ENCODE results near the gene RUNX2. TPM values are rescaled to one million over a fixed set of nuclear protein-coding genes. Genes with fewer than 3 reads are reported as not detected.

The RUNX2 gene
- total RNA-seq, 1 experiment from 2014 or later, result 9.3 TPM

GRCh38 chr6:45365036-45365435, 36.9 kb downstream of the RUNX2 start:
- intact Hi-C loops (cut with micrococcal nuclease), result no loop called here
- H3K27me3 Mint-ChIP-seq (ENCODE audit: insufficient read depth, unreplicated experiment), result no peaks in the 10 kb centered on the region
- H3K4me3 Mint-ChIP-seq (ENCODE audit: unreplicated experiment), result no peak overlapping the region
- CTCF ChIA-PET, result interaction anchor here (0.6 kb wide), 1 partner anchor 41 kb away, joined by 3 read pairs; no protein-coding TSS in a partner anchor
- no peak for DNase-seq (ENCODE audit: unreplicated experiment)
- TF ChIP-seq, protein P1, sequence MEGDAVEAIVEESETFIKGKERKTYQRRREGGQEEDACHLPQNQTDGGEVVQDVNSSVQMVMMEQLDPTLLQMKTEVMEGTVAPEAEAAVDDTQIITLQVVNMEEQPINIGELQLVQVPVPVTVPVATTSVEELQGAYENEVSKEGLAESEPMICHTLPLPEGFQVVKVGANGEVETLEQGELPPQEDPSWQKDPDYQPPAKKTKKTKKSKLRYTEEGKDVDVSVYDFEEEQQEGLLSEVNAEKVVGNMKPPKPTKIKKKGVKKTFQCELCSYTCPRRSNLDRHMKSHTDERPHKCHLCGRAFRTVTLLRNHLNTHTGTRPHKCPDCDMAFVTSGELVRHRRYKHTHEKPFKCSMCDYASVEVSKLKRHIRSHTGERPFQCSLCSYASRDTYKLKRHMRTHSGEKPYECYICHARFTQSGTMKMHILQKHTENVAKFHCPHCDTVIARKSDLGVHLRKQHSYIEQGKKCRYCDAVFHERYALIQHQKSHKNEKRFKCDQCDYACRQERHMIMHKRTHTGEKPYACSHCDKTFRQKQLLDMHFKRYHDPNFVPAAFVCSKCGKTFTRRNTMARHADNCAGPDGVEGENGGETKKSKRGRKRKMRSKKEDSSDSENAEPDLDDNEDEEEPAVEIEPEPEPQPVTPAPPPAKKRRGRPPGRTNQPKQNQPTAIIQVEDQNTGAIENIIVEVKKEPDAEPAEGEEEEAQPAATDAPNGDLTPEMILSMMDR (IDR thresholded peaks at IDR 0.05; ENCODE audit: unreplicated experiment), result no peak
- H3K4me1 Mint-ChIP-seq (ENCODE audit: insufficient read depth, unreplicated experiment), result no peaks in the 10 kb centered on the region
- BruUV-seq (replicated peaks), result no TSS peak
- H3K36me3 Mint-ChIP-seq (ENCODE audit: insufficient read depth, unreplicated experiment), result no peaks in the 10 kb centered on the region
- H3K27ac Mint-ChIP-seq (ENCODE audit: low read depth, unreplicated experiment), result no peak overlapping the region
- H3K9me3 Mint-ChIP-seq (ENCODE audit: unreplicated experiment), result no peaks in the 10 kb centered on the region
- POLR2A ChIA-PET, result interaction anchor here (0.7 to 1.0 kb wide), 2 partner anchors 13 to 18 kb away, joined by 3 read pairs; partner anchors contain the start of gene SUPT3H

GRCh38 chr6:45366534-45366933, 38.4 kb downstream of the RUNX2 start:
- intact Hi-C loops (cut with micrococcal nuclease), result no loop called here
- TF ChIP-seq, protein P1 (IDR thresholded peaks at IDR 0.05; ENCODE audit: unreplicated experiment), result no peak
- CTCF ChIA-PET, result interaction anchor here (0.6 to 3.3 kb wide), 2 partner anchors 261 to 711 kb away, joined by 4 to 9 read pairs; no protein-coding TSS in a partner anchor
- no peak for DNase-seq (ENCODE audit: unreplicated experiment)
- Mint-ChIP-seq H3K9me3 (ENCODE audit: unreplicated experiment) (no peaks in the 10 kb centered on the region), H3K27ac (ENCODE audit: low read depth, unreplicated experiment) (no peak overlapping the region), H3K27me3 (ENCODE audit: insufficient read depth, unreplicated experiment) (no peaks in the 10 kb centered on the region), H3K4me3 (ENCODE audit: unreplicated experiment) (no peak overlapping the region), H3K4me1 (ENCODE audit: insufficient read depth, unreplicated experiment) (no peaks in the 10 kb centered on the region), H3K36me3 (ENCODE audit: insufficient read depth, unreplicated experiment) (no peaks in the 10 kb centered on the region)
- no TSS peak for BruUV-seq (replicated peaks)
- POLR2A ChIA-PET, result interaction anchor here (1.1 kb wide), 1 partner anchor 13 kb away, joined by 5 read pairs; no protein-coding TSS in a partner anchor

DNA sequence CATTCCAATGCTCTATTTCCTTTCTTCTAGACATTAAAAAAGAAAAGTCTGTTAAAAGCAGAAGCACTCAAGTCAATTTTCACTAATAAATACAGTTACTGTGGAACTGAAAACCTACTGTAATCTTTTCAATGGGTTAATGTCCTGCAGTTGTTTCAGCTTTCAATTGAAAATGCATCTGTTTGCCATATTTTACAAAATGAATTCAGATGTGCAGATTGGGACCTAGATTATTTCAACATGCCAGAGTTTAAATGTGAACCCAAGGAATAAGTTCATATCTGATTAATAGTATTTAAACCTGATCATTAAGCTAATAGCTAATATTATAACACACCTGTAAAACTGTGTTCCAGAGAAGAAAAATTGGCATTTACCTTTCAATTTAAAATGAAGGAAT, 39.9 kb downstream of the RUNX2 start:
- BruUV-seq (replicated peaks), result no TSS peak
- intact Hi-C loops (cut with micrococcal nuclease), result no loop called here
- no peaks in the 10 kb centered on the region for H3K4me1 Mint-ChIP-seq (ENCODE audit: insufficient read depth, unreplicated experiment)
- DNase-seq (ENCODE audit: unreplicated experiment), result no peak
- no peaks in the 10 kb centered on the region for H3K27me3 Mint-ChIP-seq (ENCODE audit: insufficient read depth, unreplicated experiment)
- H3K27ac Mint-ChIP-seq (ENCODE audit: low read depth, unreplicated experiment), result no peak overlapping the region
- H3K4me3 Mint-ChIP-seq (ENCODE audit: unreplicated experiment), result no peak overlapping the region
- ChIA-PET POLR2A (interaction anchor here (0.6 to 0.7 kb wide), 2 partner anchors 243 to 922 kb away, joined by 3 read pairs; no protein-coding TSS in a partner anchor), CTCF (interaction anchor here (3.3 kb wide), 1 partner anchor 712 kb away, joined by 9 read pairs; no protein-coding TSS in a partner anchor)
- TF ChIP-seq, protein P1 (IDR thresholded peaks at IDR 0.05; ENCODE audit: unreplicated experiment), result no peak
- no peaks in the 10 kb centered on the region for H3K36me3 Mint-ChIP-seq (ENCODE audit: insufficient read depth, unreplicated experiment)
- H3K9me3 Mint-ChIP-seq (ENCODE audit: unreplicated experiment), result no peaks in the 10 kb centered on the region

DNA sequence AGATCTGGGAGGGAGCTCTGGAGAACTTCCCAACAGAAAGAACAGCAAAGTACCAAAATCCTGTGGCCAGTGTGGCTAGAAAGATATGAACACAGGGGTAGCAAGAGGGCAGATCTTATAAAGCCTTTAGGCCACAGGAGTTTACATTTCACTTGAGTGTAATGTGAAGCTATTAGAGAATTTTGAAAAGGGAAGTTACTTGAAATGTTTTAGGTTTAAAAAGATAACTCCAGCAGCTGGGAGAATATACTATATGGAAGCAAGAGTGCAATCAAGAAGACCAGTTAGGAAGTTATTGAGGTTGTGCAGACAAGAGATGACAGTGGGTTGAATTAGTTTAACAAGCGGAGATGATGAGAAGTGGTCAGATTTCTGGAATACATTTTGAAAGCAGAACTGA, 41.7 kb downstream of the RUNX2 start:
- DNase-seq (ENCODE audit: unreplicated experiment), result no peak
- CTCF ChIA-PET, result interaction anchor here (1.2 kb wide), 1 partner anchor 8 kb away, joined by 7 read pairs; no protein-coding TSS in a partner anchor
- no peaks in the 10 kb centered on the region for H3K9me3 Mint-ChIP-seq (ENCODE audit: unreplicated experiment)
- no peaks in the 10 kb centered on the region for H3K4me1 Mint-ChIP-seq (ENCODE audit: insufficient read depth, unreplicated experiment)
- TF ChIP-seq, protein P1 (IDR thresholded peaks at IDR 0.05; ENCODE audit: unreplicated experiment), result no peak
- no peak overlapping the region for H3K4me3 Mint-ChIP-seq (ENCODE audit: unreplicated experiment)
- POLR2A ChIA-PET, result interaction anchor here (0.7 to 1.4 kb wide), 2 partner anchors 12 to 806 kb away, joined by 3 to 4 read pairs; no protein-coding TSS in a partner anchor
- no TSS peak for BruUV-seq (replicated peaks)
- H3K27me3 Mint-ChIP-seq (ENCODE audit: insufficient read depth, unreplicated experiment), result no peaks in the 10 kb centered on the region
- H3K36me3 Mint-ChIP-seq (ENCODE audit: insufficient read depth, unreplicated experiment), result no peaks in the 10 kb centered on the region
- no peak overlapping the region for H3K27ac Mint-ChIP-seq (ENCODE audit: low read depth, unreplicated experiment)
- intact Hi-C loops (cut with micrococcal nuclease), result loop anchor here (10.0 kb wide), 1 partner anchor 295 kb away; no protein-coding TSS in a partner anchor
